Measurements from ENCODE around the gene UBL3.
A peak's percentile ranks its signal among the peaks of the same experiment; 100 is the strongest.

The UBL3 gene

GRCh38 chr13:29810145-29810742 is 40.2 kb downstream of the UBL3 start:
- no peak overlapping the region for H3K4me3 ChIP-seq (ENCODE audit: control insufficient read depth, low read depth, low read length)
- TF ChIP-seq CTCF (IDR thresholded peaks at IDR 0.05; ENCODE audit: control insufficient read depth, insufficient read depth, low read depth, low read length, missing control alignments) = no peak
- DNase-seq (ENCODE audit: low read depth) = no peak

GRCh38 chr13:29808264-29808663 is 42.2 kb downstream of the UBL3 start:
- DNase-seq (ENCODE audit: low read depth) = no peak
- TF ChIP-seq CTCF (IDR thresholded peaks at IDR 0.05; ENCODE audit: control insufficient read depth, insufficient read depth, low read depth, low read length, missing control alignments) = no peak

GRCh38 chr13:29805994-29806979 is 44.1 kb downstream of the UBL3 start:
- no peak for TF ChIP-seq CTCF (IDR thresholded peaks at IDR 0.05; ENCODE audit: control insufficient read depth, insufficient read depth, low read depth, low read length, missing control alignments)
- H3K4me3 ChIP-seq (ENCODE audit: control insufficient read depth, low read depth, low read length) = no peak overlapping the region
- DNase-seq (ENCODE audit: low read depth) = no peak

More at GRCh38 chr13:29808264-29808663, 42.2 kb downstream of the UBL3 start:
- no peak overlapping the region for H3K4me3 ChIP-seq (ENCODE audit: control insufficient read depth, low read depth, low read length)

GRCh38 chr13:29803221-29803620 is 47.2 kb downstream of the UBL3 start:
- TF ChIP-seq CTCF (IDR thresholded peaks at IDR 0.05; ENCODE audit: control insufficient read depth, insufficient read depth, low read depth, low read length, missing control alignments) = no peak
- DNase-seq (ENCODE audit: low read depth) = no peak

GRCh38 chr13:29802621-29803020 is 47.8 kb downstream of the UBL3 start:
- DNase-seq (ENCODE audit: low read depth) = no peak
- TF ChIP-seq CTCF (IDR thresholded peaks at IDR 0.05; ENCODE audit: control insufficient read depth, insufficient read depth, low read depth, low read length, missing control alignments) = no peak
- no peak overlapping the region for H3K4me3 ChIP-seq (ENCODE audit: control insufficient read depth, low read depth, low read length)

More at GRCh38 chr13:29803221-29803620, 47.2 kb downstream of the UBL3 start:
- no peak overlapping the region for H3K4me3 ChIP-seq (ENCODE audit: control insufficient read depth, low read depth, low read length)

- TF ChIP-seq CTCF (IDR thresholded peaks at IDR 0.05; ENCODE audit: control insufficient read depth, insufficient read depth, low read depth, low read length, missing control alignments) = peak; percentile 8
Observed at GRCh38 chr13:29801737-29802305, 48.6 kb downstream of the UBL3 start.

More at GRCh38 chr13:29801737-29802305, 48.6 kb downstream of the UBL3 start:
- no peak overlapping the region for H3K4me3 ChIP-seq (ENCODE audit: control insufficient read depth, low read depth, low read length)
- DNase-seq (ENCODE audit: low read depth) = no peak

All from AG09309 (cell line).